ENCODE measurements around the gene MAGEB2.

The MAGEB2 gene

GRCh38 chrX:30217465-30217864 lies 2.1 kb downstream of the MAGEB2 start:
- no peaks in the 10 kb centered on the region for H3K4me1 ChIP-seq (ENCODE audit: control insufficient read depth in 2 of 2, insufficient read depth in 1 of 2, low read depth in 1 of 2, low read length in 2 of 2)
- no peak overlapping the region for H2AFZ ChIP-seq (ENCODE audit: low read length)
- H3K23ac ChIP-seq (ENCODE audit: low read depth, low read length, poor library complexity) = no peak overlapping the region
- no peak for DNase-seq (ENCODE audit: low spot score)
- H3K79me1 ChIP-seq (ENCODE audit: low read depth, low read length) = no peaks in the 10 kb centered on the region
- H4K91ac ChIP-seq (ENCODE audit: low read depth, low read length, poor library complexity) = no peak overlapping the region
- no peaks in the 10 kb centered on the region for H3K27me3 ChIP-seq (ENCODE audit: control insufficient read depth in 3 of 3, insufficient read depth in 3 of 3, low read depth in 1 of 3, low read length in 3 of 3)
- no peak overlapping the region for H3K27ac ChIP-seq (replicated peaks; ENCODE audit: low read length)
- no peak overlapping the region for H4K8ac ChIP-seq (ENCODE audit: low read depth, low read length)
- no peak overlapping the region for H2BK5ac ChIP-seq (ENCODE audit: low read length)
- no peak overlapping the region for H2BK120ac ChIP-seq (ENCODE audit: low read depth, low read length)
- H2BK12ac ChIP-seq (ENCODE audit: low read length) = no peak overlapping the region
- no peak overlapping the region for H2AK5ac ChIP-seq (ENCODE audit: low read depth, low read length)
- H3K9me3 ChIP-seq (replicated peaks in 1 of 2; ENCODE audit: control insufficient read depth in 2 of 2, insufficient read depth in 1 of 2, low read depth in 1 of 2, low read length in 2 of 2) = no peaks in the 10 kb centered on the region
- no peak overlapping the region for H3K18ac ChIP-seq (ENCODE audit: low read length)
- no peak overlapping the region for H3K14ac ChIP-seq (ENCODE audit: low read length)
- WGBS, 2 donors (ENCODE audit: extremely low coverage in 2 of 2, insufficient read length in 2 of 2, insufficient replicate concordance in 1 of 2) = no CpG with 5 or more reads among the region's 1 CpG
- no peak overlapping the region for H3K4me3 ChIP-seq (ENCODE audit: low read length in 2 of 2)
- H2BK15ac ChIP-seq (ENCODE audit: low read length) = no peak overlapping the region
- H3K9ac ChIP-seq (ENCODE audit: low read depth, low read length, poor library complexity) = no peak overlapping the region
- H3K36me3 ChIP-seq (replicated peaks in 1 of 2; ENCODE audit: control insufficient read depth in 2 of 2, insufficient read depth in 2 of 2, low read length in 2 of 2) = no peaks in the 10 kb centered on the region
- no peak overlapping the region for H3K4ac ChIP-seq (ENCODE audit: low read length)
- H3K4me2 ChIP-seq (ENCODE audit: insufficient read depth, low read length, poor library complexity, severe bottlenecking) = no peak overlapping the region

GRCh38 chrX:30219372-30219771 lies 4.0 kb downstream of the MAGEB2 start:
- Histone ChIP-seq H2BK15ac (ENCODE audit: low read length) (no peak overlapping the region), H2AFZ (ENCODE audit: low read length) (no peak overlapping the region), H3K4ac (ENCODE audit: low read length) (no peak overlapping the region), H2BK120ac (ENCODE audit: low read depth, low read length) (no peak overlapping the region), H3K4me2 (ENCODE audit: insufficient read depth, low read length, poor library complexity, severe bottlenecking) (no peak overlapping the region), H3K4me1 (ENCODE audit: control insufficient read depth in 2 of 2, insufficient read depth in 1 of 2, low read depth in 1 of 2, low read length in 2 of 2) (no peaks in the 10 kb centered on the region), H3K4me3 (ENCODE audit: low read length in 2 of 2) (no peak overlapping the region), H3K27ac (replicated peaks; ENCODE audit: low read length) (no peak overlapping the region), H3K36me3 (replicated peaks in 1 of 2; ENCODE audit: control insufficient read depth in 2 of 2, insufficient read depth in 2 of 2, low read length in 2 of 2) (no peaks in the 10 kb centered on the region), H3K9me3 (replicated peaks in 1 of 2; ENCODE audit: control insufficient read depth in 2 of 2, insufficient read depth in 1 of 2, low read depth in 1 of 2, low read length in 2 of 2) (no peaks in the 10 kb centered on the region), H4K91ac (ENCODE audit: low read depth, low read length, poor library complexity) (no peak overlapping the region), H3K14ac (ENCODE audit: low read length) (no peak overlapping the region), H2BK5ac (ENCODE audit: low read length) (no peak overlapping the region), H2AK5ac (ENCODE audit: low read depth, low read length) (no peak overlapping the region), H3K23ac (ENCODE audit: low read depth, low read length, poor library complexity) (no peak overlapping the region), H2BK12ac (ENCODE audit: low read length) (no peak overlapping the region), H3K18ac (ENCODE audit: low read length) (no peak overlapping the region), H3K27me3 (ENCODE audit: control insufficient read depth in 3 of 3, insufficient read depth in 3 of 3, low read depth in 1 of 3, low read length in 3 of 3) (no peaks in the 10 kb centered on the region), H3K79me1 (ENCODE audit: low read depth, low read length) (no peaks in the 10 kb centered on the region), H3K9ac (ENCODE audit: low read depth, low read length, poor library complexity) (no peak overlapping the region), H4K8ac (ENCODE audit: low read depth, low read length) (no peak overlapping the region)
- no CpG with 5 or more reads among the region's 4 CpGs for WGBS, 2 donors (ENCODE audit: extremely low coverage in 2 of 2, insufficient read length in 2 of 2, insufficient replicate concordance in 1 of 2)
- no peak for DNase-seq (ENCODE audit: low spot score)

- Histone ChIP-seq H3K27me3 (ENCODE audit: control insufficient read depth in 3 of 3, insufficient read depth in 3 of 3, low read depth in 1 of 3, low read length in 3 of 3) (no peaks in the 10 kb centered on the region), H3K9me3 (replicated peaks in 1 of 2; ENCODE audit: control insufficient read depth in 2 of 2, insufficient read depth in 1 of 2, low read depth in 1 of 2, low read length in 2 of 2) (no peaks in the 10 kb centered on the region), H2BK120ac (ENCODE audit: low read depth, low read length) (no peak overlapping the region), H2BK5ac (ENCODE audit: low read length) (no peak overlapping the region), H3K27ac (replicated peaks; ENCODE audit: low read length) (no peak overlapping the region), H4K8ac (ENCODE audit: low read depth, low read length) (no peak overlapping the region), H3K4ac (ENCODE audit: low read length) (no peak overlapping the region), H4K91ac (ENCODE audit: low read depth, low read length, poor library complexity) (no peak overlapping the region), H2BK12ac (ENCODE audit: low read length) (no peak overlapping the region), H2AFZ (ENCODE audit: low read length) (no peak overlapping the region), H3K14ac (ENCODE audit: low read length) (no peak overlapping the region), H3K4me3 (ENCODE audit: low read length in 2 of 2) (no peak overlapping the region), H3K79me1 (ENCODE audit: low read depth, low read length) (no peaks in the 10 kb centered on the region), H3K9ac (ENCODE audit: low read depth, low read length, poor library complexity) (no peak overlapping the region), H2BK15ac (ENCODE audit: low read length) (no peak overlapping the region), H3K36me3 (replicated peaks in 1 of 2; ENCODE audit: control insufficient read depth in 2 of 2, insufficient read depth in 2 of 2, low read length in 2 of 2) (no peaks in the 10 kb centered on the region), H3K18ac (ENCODE audit: low read length) (no peak overlapping the region), H3K4me2 (ENCODE audit: insufficient read depth, low read length, poor library complexity, severe bottlenecking) (no peak overlapping the region), H3K4me1 (ENCODE audit: control insufficient read depth in 2 of 2, insufficient read depth in 1 of 2, low read depth in 1 of 2, low read length in 2 of 2) (no peaks in the 10 kb centered on the region), H3K23ac (ENCODE audit: low read depth, low read length, poor library complexity) (no peak overlapping the region), H2AK5ac (ENCODE audit: low read depth, low read length) (no peak overlapping the region)
- DNase-seq (ENCODE audit: low spot score) = no peak
- no CpG with 5 or more reads among the region's 5 CpGs for WGBS, 2 donors (ENCODE audit: extremely low coverage in 2 of 2, insufficient read length in 2 of 2, insufficient replicate concordance in 1 of 2)
Measured at GRCh38 chrX:30220661-30221060, 5.3 kb downstream of the MAGEB2 start.

GRCh38 chrX:30224536-30224935 lies 9.2 kb downstream of the MAGEB2 start:
- H4K8ac ChIP-seq (ENCODE audit: low read depth, low read length) = no peak overlapping the region
- H2BK5ac ChIP-seq (ENCODE audit: low read length) = no peak overlapping the region
- no peaks in the 10 kb centered on the region for H3K36me3 ChIP-seq (replicated peaks in 1 of 2; ENCODE audit: control insufficient read depth in 2 of 2, insufficient read depth in 2 of 2, low read length in 2 of 2)
- no peak overlapping the region for H3K18ac ChIP-seq (ENCODE audit: low read length)
- no peak overlapping the region for H3K14ac ChIP-seq (ENCODE audit: low read length)
- peaks cover 0 to 2% of the 10 kb centered on the region in 2 donors for H3K4me1 ChIP-seq (ENCODE audit: control insufficient read depth in 2 of 2, insufficient read depth in 1 of 2, low read depth in 1 of 2, low read length in 2 of 2)
- H2AFZ ChIP-seq (ENCODE audit: low read length) = no peak overlapping the region
- H3K27ac ChIP-seq (replicated peaks; ENCODE audit: low read length) = no peak overlapping the region
- no peak overlapping the region for H2BK12ac ChIP-seq (ENCODE audit: low read length)
- no peak overlapping the region for H2BK120ac ChIP-seq (ENCODE audit: low read depth, low read length)
- no peak overlapping the region for H3K4ac ChIP-seq (ENCODE audit: low read length)
- no peak overlapping the region for H3K9ac ChIP-seq (ENCODE audit: low read depth, low read length, poor library complexity)
- H2BK15ac ChIP-seq (ENCODE audit: low read length) = no peak overlapping the region
- H3K4me2 ChIP-seq (ENCODE audit: insufficient read depth, low read length, poor library complexity, severe bottlenecking) = no peak overlapping the region
- no peaks in the 10 kb centered on the region for H3K9me3 ChIP-seq (replicated peaks in 1 of 2; ENCODE audit: control insufficient read depth in 2 of 2, insufficient read depth in 1 of 2, low read depth in 1 of 2, low read length in 2 of 2)
- H2AK5ac ChIP-seq (ENCODE audit: low read depth, low read length) = no peak overlapping the region
- H3K23ac ChIP-seq (ENCODE audit: low read depth, low read length, poor library complexity) = no peak overlapping the region
- no peak overlapping the region for H4K91ac ChIP-seq (ENCODE audit: low read depth, low read length, poor library complexity)
- no peaks in the 10 kb centered on the region for H3K27me3 ChIP-seq (ENCODE audit: control insufficient read depth in 3 of 3, insufficient read depth in 3 of 3, low read depth in 1 of 3, low read length in 3 of 3)
- no peak overlapping the region for H3K4me3 ChIP-seq (ENCODE audit: low read length in 2 of 2)
- no peak for DNase-seq (ENCODE audit: low spot score)
- no peaks in the 10 kb centered on the region for H3K79me1 ChIP-seq (ENCODE audit: low read depth, low read length)
- WGBS, 2 donors (ENCODE audit: extremely low coverage in 2 of 2, insufficient read length in 2 of 2, insufficient replicate concordance in 1 of 2) = no CpG with 5 or more reads among the region's 2 CpGs
